HuH-7 (cell line): Measurements from ENCODE around the gene NMT1.
"Not testable (repeated sequence)": the region's sequence is repeated elsewhere in the genome, so short reads cannot be mapped to it uniquely, and the experiment has no call there.

Experiments
- DNase-seq: peaks from one replicate; pipeline ENCODE4 v3.0.0; 2011; ENCODE audit warnings: low spot score

NMT1 gene

DNA sequence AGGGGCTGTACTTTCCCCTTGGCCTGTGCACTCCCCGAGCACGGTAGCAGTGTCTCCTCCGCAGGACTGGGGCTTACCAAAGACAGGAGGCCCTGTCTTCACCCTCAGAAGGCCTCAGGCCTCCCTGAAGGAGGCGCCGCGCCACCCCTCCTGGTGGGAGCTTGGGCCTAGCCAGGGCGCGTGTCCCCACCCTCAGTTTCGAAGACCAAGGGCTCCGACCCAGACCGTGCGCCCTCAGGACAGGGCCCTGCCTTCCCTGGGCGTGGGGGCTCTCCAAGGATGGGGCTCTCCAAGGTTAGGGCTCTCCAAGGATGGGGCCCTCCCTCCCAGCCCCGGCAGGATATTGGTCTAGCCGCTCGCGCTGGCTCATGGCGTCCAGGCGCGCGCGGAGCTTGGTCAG is 59.4 kb downstream of the NMT1 start:
- DNase-seq: no peak

GRCh38 chr17:45121055-45121454 is 59.9 kb downstream of the NMT1 start:
- DNase-seq: no peak

DNA sequence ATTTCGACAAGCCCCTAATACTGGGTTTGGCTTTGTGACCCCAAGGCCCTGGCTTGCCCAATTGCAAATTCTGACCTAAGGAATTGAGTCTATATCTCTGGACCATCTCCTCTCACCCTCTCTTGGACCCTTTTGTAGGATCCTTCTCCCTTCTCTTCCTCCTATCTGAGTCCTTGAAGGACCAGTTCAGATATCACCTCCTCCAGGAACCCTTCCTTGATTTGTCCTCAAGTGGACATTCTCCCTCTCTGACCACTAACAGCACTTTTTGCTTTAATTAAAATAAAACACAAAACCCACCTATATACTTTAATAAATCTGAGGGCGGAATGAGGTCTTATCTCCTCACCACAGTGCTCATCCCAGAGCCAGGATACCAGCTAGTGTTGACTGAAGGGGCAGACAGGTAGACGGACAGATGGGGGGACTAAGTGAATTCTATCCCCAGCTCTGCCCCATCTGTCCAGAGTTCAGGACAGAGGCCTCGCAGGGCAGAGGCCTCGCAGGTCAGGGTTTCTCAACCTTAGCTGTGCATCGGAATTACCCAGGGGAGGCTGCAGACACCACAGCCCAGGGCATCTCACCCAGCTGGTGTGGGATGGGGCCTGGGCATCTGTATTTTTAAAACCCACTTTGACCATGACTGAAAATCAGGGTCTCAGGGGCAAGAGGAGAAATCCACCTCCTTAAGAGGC is 62.1 kb downstream of the NMT1 start:
- no peak for DNase-seq

- no peak for DNase-seq
These were observed 63.0 kb downstream of the NMT1 start for GRCh38 chr17:45123930-45124796.

DNA sequence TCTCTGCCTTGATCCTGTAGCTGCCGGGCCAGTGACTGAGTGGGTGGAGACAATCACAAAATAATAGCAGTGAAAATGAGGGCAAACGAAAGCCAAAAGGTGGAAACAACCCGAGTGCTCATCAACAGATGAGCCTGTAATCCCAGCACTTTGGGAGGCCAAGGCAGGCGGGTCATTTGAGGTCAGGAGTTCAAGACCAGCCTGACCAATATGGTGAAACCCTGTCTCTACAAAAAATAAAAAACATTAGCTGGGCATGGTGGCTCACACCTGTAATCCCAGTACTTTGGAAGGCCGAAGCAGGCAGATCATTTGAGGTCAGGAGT is 63.6 kb downstream of the NMT1 start:
- not testable (repeated sequence) for DNase-seq

- DNase-seq: no peak
These were observed 64.4 kb downstream of the NMT1 start for GRCh38 chr17:45125509-45125908.

DNA sequence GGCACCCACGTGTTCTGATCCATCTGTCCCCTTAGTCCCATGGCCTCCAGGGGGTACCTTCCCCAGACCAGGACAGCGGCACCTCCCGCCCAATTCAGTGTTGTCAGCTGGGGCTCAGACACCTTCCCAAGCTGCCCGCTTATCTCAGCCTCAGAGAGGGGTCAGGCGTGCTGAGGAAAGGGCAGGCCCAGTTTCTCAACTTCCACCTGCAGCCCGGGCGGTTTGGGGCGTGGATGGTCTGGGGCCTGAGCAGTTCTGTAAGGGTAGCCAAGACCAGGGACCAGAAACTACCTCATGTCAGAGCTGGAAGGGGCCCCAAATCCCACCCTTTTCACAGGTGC is 66.1 kb downstream of the NMT1 start:
- no peak for DNase-seq

DNA sequence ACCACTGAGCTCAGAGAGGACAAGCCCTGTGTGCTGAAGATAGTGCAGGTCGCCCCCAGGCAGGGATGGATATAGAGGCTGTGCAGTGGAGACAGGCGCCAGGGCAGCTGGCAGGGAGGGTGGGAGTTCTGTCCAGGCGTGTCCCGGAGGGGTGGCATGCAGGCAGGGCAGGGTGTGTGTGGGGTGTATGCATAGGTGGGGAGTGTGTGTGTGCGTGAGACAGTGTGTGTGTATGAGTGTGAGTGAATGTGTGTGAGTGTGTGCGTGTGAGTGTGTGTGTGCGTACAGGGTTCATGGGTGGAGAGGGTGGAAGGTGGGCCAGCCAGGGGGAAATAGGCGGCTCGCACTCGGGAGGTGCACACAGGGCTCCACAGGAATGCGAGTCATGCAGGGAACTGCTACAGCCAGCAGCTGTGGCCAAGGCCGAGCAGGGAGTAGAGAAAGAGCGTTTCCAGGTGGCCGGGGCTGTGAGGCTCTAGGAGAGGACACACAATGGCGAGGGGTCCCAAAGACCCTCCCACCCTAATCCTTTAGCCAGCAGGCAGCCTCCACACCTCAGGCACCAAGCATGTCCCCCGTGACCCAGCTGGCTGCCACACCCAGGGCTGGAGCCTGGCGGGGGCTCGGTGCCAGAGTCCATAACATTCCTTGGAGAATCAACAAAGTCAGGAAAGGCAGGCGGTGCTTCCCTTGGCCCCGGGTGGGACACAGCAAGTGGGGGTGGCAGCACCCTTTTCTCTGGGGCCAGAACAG is 66.6 kb downstream of the NMT1 start:
- no peak for DNase-seq

GRCh38 chr17:45128331-45128730 is 67.2 kb downstream of the NMT1 start:
- DNase-seq: no peak

- no peak for DNase-seq
These were observed 67.9 kb downstream of the NMT1 start for GRCh38 chr17:45128989-45129388.

DNA sequence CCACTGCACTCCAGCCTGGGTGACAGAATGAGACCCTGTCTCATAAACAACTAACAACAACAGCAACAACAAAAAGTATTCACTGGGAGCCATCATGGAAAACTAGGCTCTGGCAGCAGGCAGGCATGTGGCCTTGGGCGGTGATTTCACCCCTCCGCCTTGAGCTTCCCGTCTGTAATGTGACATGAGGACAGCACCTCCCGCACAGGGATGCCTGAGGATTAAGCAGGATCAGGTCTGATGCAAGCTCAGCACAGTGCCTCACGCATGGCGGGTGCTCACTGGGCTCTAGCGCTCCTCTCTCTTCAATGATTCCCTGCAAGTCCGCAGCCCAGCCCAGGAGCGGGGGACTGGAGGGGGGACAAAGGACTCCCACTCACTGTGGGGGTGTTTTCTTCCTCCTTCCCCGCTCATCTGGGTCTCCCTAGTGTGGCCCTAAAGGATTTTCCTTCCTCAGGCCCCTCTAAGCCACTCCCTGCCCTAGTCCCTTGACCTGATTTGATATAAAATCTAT is 68.4 kb downstream of the NMT1 start:
- no peak for DNase-seq

DNA sequence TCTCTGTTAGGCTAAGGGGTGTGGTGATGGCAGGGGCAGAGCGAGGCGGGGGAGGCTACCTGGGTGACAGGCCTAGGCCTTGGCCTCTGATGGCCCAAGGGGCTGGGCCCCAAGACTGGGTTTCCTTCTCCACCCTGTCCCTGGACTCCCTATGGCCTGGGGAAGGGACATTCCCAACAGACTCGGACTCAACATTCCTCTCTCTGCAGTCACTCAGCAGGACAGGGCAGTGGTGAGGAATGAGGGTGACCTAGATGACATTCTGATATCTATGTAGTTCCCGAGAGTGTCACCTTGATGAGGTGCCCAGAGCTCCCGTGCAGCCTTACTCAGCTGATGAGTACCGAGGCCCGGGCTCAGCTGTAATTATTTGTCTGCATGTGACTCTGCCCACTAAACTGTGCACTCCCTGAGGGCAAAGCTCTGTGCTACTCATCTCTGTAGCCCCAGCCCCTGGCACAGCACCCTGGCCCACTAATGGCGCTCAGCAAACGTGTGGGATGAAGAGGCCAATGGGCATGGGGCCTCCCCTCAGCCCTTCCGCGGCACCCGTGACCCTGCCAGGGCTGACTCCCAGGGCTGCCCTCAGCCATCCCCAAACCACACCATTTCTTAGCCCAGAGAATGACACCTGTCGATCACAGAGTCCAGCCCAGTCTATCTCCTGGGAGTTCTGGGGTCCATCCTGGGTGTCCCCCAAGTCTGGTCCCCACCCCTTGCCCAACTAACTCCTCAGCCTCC is 69.0 kb downstream of the NMT1 start:
- no peak for DNase-seq

GRCh38 chr17:45130681-45131615 is 69.8 kb downstream of the NMT1 start:
- no peak for DNase-seq

- DNase-seq: peak; percentile 77
These were observed 70.7 kb downstream of the NMT1 start for GRCh38 chr17:45131616-45132319.

- DNase-seq: no peak
These were observed 71.1 kb downstream of the NMT1 start, which contains the start of gene PLCD3 for GRCh38 chr17:45132320-45132571. Gene PLCD3 (minus strand): TSS chr17:45132515. CDS start chr17:45132410, 105 bp downstream.

DNA sequence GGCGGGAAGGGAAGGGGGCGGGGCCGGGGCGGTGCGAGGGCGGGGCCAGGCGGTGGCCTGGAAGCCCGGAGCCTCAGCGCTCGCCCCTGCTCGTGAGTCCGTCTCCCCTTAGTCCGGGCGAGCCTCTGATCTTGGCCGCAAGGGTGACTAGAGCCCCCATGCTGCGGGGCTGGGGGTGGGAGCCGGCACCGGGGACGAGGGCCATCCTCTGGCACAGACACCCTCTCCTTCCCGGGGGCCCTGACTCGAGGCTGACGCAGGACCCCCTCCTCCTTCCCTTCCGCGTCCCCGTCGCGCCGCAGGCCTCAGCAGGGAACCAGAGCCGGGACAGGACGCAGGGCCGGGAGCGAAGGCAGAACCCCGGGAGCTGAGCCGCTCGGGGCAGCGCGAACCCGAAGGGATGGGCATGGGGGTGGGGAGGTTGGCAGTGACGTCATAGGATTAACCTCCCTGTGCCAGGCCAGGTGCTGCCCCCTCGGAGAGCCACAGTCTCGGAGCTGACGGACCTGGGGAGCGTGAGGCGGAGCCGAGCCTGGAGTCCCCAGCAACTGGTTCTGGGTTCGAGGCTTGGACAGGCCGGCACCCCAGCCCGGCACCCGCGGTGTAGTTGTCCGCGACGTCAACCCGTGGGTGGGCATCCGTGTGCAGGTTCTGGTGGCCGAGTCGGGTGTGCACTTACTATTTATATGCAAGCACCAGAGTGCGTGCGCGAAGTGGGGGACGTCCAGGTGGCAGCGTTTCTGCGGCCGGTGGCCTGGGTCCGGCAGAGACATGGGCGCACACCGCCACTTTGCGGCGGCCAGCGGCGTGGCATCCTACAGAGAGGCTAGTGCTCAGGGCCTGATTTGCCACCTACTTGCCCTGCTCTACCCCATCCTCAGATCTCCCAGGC is 71.7 kb downstream of the NMT1 start:
- peak; percentile 96 for DNase-seq

GRCh38 chr17:45135192-45135977 is 74.3 kb downstream of the NMT1 start, which contains the start of gene ACBD4:
Gene ACBD4 (plus strand): TSS chr17:45135687. CDS start chr17:45136145, 458 bp downstream.
- peak; percentile 100 for DNase-seq

DNA sequence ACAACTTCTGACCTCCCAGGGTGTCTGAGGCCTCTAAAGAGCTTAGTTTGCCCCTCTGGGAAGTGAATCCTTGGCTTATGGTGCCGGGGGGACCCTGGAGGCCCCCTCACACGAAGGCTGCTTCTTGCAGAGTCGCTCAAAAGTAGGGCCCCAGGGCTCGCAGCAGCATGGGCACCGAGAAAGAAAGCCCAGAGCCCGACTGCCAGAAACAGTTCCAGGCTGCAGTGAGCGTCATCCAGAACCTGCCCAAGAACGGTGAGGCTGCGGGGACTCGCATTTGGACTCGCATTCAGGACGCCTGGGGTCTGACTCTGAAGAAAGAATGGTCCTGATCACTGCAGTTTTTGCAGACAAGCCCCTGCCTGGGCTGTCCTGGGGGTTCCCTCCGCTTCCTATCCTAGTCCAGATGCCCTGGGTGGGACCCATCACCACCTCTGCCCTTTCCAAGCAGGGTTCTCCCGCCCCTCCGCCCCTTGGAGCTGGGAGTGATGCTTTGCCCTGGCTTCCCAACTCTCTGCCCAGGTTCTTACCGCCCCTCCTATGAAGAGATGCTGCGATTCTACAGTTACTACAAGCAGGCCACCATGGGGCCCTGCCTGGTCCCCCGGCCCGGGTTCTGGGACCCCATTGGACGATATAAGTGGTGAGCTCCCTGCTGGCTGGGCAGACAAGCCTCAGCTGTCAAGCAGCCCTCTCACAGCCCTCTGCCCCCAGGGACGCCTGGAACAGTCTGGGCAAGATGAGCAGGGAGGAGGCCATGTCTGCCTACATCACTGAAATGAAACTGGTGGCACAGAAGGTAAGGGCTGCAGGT is 75.1 kb downstream of the NMT1 start:
- DNase-seq: no peak
